Measurements from ENCODE around the gene RORB.

GRCh38 chr9:74499770-74500583, 2.8 kb downstream of the RORB start:
- TF ChIP-seq POLR2A (IDR thresholded peaks at IDR 0.05), result no peak
- TF ChIP-seq, protein P1, sequence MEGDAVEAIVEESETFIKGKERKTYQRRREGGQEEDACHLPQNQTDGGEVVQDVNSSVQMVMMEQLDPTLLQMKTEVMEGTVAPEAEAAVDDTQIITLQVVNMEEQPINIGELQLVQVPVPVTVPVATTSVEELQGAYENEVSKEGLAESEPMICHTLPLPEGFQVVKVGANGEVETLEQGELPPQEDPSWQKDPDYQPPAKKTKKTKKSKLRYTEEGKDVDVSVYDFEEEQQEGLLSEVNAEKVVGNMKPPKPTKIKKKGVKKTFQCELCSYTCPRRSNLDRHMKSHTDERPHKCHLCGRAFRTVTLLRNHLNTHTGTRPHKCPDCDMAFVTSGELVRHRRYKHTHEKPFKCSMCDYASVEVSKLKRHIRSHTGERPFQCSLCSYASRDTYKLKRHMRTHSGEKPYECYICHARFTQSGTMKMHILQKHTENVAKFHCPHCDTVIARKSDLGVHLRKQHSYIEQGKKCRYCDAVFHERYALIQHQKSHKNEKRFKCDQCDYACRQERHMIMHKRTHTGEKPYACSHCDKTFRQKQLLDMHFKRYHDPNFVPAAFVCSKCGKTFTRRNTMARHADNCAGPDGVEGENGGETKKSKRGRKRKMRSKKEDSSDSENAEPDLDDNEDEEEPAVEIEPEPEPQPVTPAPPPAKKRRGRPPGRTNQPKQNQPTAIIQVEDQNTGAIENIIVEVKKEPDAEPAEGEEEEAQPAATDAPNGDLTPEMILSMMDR (IDR thresholded peaks at IDR 0.05), result no peak

Measured in tibial nerve (tissue), 3 donors.